SK-N-SH treated with all-trans-retinoic acid at 6 μM for 48 hours (cell line): ENCODE data around the gene ZBTB48.

Experiments used
- ATAC-seq: fragments of 200-7000 bp; cut with Tn5 transposase; 3 replicates; pipeline ENCODE4 v1.9.1; 2020; ENCODE audit warnings: mild to moderate bottlenecking, moderate library complexity
- ARNTL ChIP-seq: fragments of 450-650 bp; formaldehyde crosslinking; IDR thresholded peaks from 2 replicates; pipeline ENCODE4 v1.5.0; 2020; ENCODE audit warnings: low read depth, mild to moderate bottlenecking, moderate library complexity, borderline replicate concordance
- BACH2 ChIP-seq: fragments of 250-450 bp; sonication (Bioruptor Pico); IDR thresholded peaks from 2 replicates; pipeline ENCODE4 v1.9.0; 2021; ENCODE audit warnings: mild to moderate bottlenecking, borderline replicate concordance
- CREB5 ChIP-seq: fragments of 250-450 bp; sonication (Bioruptor Pico); IDR thresholded peaks from 2 replicates; pipeline ENCODE4 v1.5.1; 2020; ENCODE audit warnings: low read depth, mild to moderate bottlenecking, moderate library complexity
- CSDC2 ChIP-seq: fragments of 250-450 bp; sonication (Bioruptor Pico); IDR thresholded peaks from 2 replicates; pipeline ENCODE4 v1.5.0; 2020; ENCODE audit warnings: mild to moderate bottlenecking, moderate library complexity
- CSRNP3 ChIP-seq: fragments of 250-450 bp; sonication (Bioruptor Pico); IDR thresholded peaks from 2 replicates; pipeline ENCODE4 v1.5.1; 2021; ENCODE audit warnings: mild to moderate bottlenecking, moderate library complexity
- ESRRG ChIP-seq: fragments of 250-450 bp; sonication (Bioruptor Pico); IDR thresholded peaks from 2 replicates; pipeline ENCODE4 v1.6.1; 2021; ENCODE audit warnings: mild to moderate bottlenecking
- ISL1 ChIP-seq: fragments of 250-450 bp; sonication (Bioruptor Pico); IDR thresholded peaks from 2 replicates; pipeline ENCODE4 v2.1.2; 2022; ENCODE audit warnings: mild to moderate bottlenecking, moderate library complexity
- OSR1 ChIP-seq: fragments of 250-450 bp; sonication (Bioruptor Pico); IDR thresholded peaks from 2 replicates; pipeline ENCODE4 v1.8.0; 2022; ENCODE audit warnings: moderate library complexity, mild to moderate bottlenecking, inconsistent platforms
- PATZ1 ChIP-seq: fragments of 250-450 bp; sonication (Bioruptor Pico); IDR thresholded peaks from 2 replicates; pipeline ENCODE4 v1.8.0; 2020; ENCODE audit warnings: mild to moderate bottlenecking, moderate library complexity, borderline replicate concordance
- POU6F1 ChIP-seq: fragments of 250-450 bp; sonication (Bioruptor Pico); IDR thresholded peaks from 2 replicates; pipeline ENCODE4 v1.8.0; 2021; ENCODE audit warnings: low read depth, mild to moderate bottlenecking, moderate library complexity, borderline replicate concordance
- PPARA ChIP-seq: fragments of 250-450 bp; sonication (Bioruptor Pico); IDR thresholded peaks from 2 replicates; pipeline ENCODE4 v1.5.0; 2020; ENCODE audit warnings: mild to moderate bottlenecking, borderline replicate concordance
- RARB ChIP-seq: fragments of 250-450 bp; sonication (Bioruptor Pico); IDR thresholded peaks from 2 replicates; pipeline ENCODE4 v1.8.0; 2021; ENCODE audit warnings: mild to moderate bottlenecking, moderate library complexity
- SNAI2 ChIP-seq: fragments of 250-450 bp; sonication (Bioruptor Pico); IDR thresholded peaks from 2 replicates; pipeline ENCODE4 v1.5.0; 2020; ENCODE audit warnings: mild to moderate bottlenecking, moderate library complexity
- TOX ChIP-seq: fragments of 250-450 bp; sonication (Bioruptor Pico); IDR thresholded peaks from 2 replicates; pipeline ENCODE4 v1.8.0; 2021; ENCODE audit warnings: mild to moderate bottlenecking, moderate library complexity, borderline replicate concordance
- ZC3H10 ChIP-seq: fragments of 250-450 bp; sonication (Bioruptor Pico); IDR thresholded peaks from 2 replicates; pipeline ENCODE4 v1.5.1; 2021; ENCODE audit warnings: mild to moderate bottlenecking, moderate library complexity
- ZFP3 ChIP-seq: fragments of 250-450 bp; sonication (Bioruptor Pico); IDR thresholded peaks from 2 replicates; pipeline ENCODE4 v1.5.0; 2020; ENCODE audit warnings: mild to moderate bottlenecking, moderate library complexity
- ZFP30 ChIP-seq: fragments of 450-650 bp; formaldehyde crosslinking; IDR thresholded peaks from 2 replicates; pipeline ENCODE4 v1.5.0; 2022; ENCODE audit warnings: mild to moderate bottlenecking, moderate library complexity
- ZNF565 ChIP-seq: fragments of 450-650 bp; formaldehyde crosslinking; conservative IDR thresholded peaks from 2 replicates; pipeline ENCODE4 v1.5.0; 2020; ENCODE audit warnings: low read depth, mild to moderate bottlenecking, moderate library complexity
- ZNF8 ChIP-seq: fragments of 450-650 bp; formaldehyde crosslinking; IDR thresholded peaks from 2 replicates; pipeline ENCODE4 v1.5.0; 2020; ENCODE audit warnings: mild to moderate bottlenecking, moderate library complexity

ZBTB48 gene

GRCh38 chr1:6586404-6586816, 6.6 kb downstream of the ZBTB48 start:
- no peak; the same call in 2 of the 3 replicates for ATAC-seq
- TF ChIP-seq ZNF565 (CRISPR knock-in tag) (no peak), PPARA (no peak), RARB (no peak), CSRNP3 (no peak), ZFP3 (CRISPR knock-in tag) (no peak), CREB5 (CRISPR knock-in tag) (no peak), SNAI2 (CRISPR knock-in tag) (no peak), ESRRG (CRISPR knock-in tag) (no peak), CSDC2 (CRISPR knock-in tag) (no peak), PATZ1 (CRISPR knock-in tag) (no peak), POU6F1 (CRISPR knock-in tag) (no peak), TOX (CRISPR knock-in tag) (no peak), ARNTL (no peak), BACH2 (no peak), ZFP30 (CRISPR knock-in tag) (no peak), ZNF8 (CRISPR knock-in tag) (no peak), OSR1 (CRISPR knock-in tag) (no peak), ISL1 (CRISPR knock-in tag) (no peak)

GRCh38 chr1:6587261-6588005, 7.6 kb downstream of the ZBTB48 start:
- TF ChIP-seq ZC3H10 (CRISPR knock-in tag): no peak
- no peak for TF ChIP-seq ZFP3 (CRISPR knock-in tag)
- no peak for TF ChIP-seq RARB
- TF ChIP-seq POU6F1 (CRISPR knock-in tag): no peak
- no peak for TF ChIP-seq PATZ1 (CRISPR knock-in tag)
- TF ChIP-seq CREB5 (CRISPR knock-in tag): no peak
- TF ChIP-seq PPARA: no peak
- no peak for TF ChIP-seq SNAI2 (CRISPR knock-in tag)
- ATAC-seq: no peak; the same call in 2 of the 3 replicates
